ENCODE measurements around the gene TNS3.

The TNS3 gene

DNA sequence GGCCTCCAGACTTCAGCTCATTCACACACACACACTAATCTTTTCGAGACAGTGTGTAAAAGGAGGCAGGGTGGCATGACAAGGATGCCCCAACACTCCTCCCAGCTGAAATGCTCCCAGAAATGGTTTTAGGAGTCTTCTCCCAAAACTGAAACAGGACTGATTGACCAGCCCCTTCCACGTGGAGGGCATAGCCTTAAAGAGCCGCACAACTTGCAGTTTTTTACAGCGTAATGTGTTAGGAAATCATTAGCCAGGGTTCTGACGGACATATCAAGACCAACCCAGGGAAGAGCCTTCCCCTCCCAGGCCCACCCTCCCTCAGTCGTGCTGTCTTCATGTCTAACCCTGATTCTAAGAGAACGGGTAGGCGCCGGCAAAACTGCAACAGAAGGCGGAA is 224.6 kb downstream of the TNS3 start:
- Histone ChIP-seq H4K20me1 (ENCODE audit: control insufficient read depth, insufficient read depth, low read depth, low read length) (no peaks in the 10 kb centered on the region), H3F3A (ENCODE audit: control insufficient read depth, insufficient read depth) (no peaks in the 10 kb centered on the region), H3K9me3 (ENCODE audit: control insufficient read depth, insufficient read depth, low read length) (no peaks in the 10 kb centered on the region), H3K27me3 (ENCODE audit: control insufficient read depth, low read length) (no peaks in the 10 kb centered on the region), H3K9me2 (replicated peaks; ENCODE audit: control insufficient read depth, low read length) (no peaks in the 10 kb centered on the region), H3K36me3 (ENCODE audit: control insufficient read depth, low read length) (no peaks in the 10 kb centered on the region), H3K4me3 (ENCODE audit: low read length) (no peak overlapping the region), H3K27ac (ENCODE audit: low read depth, low read length) (no peak overlapping the region), H3K4me1 (ENCODE audit: control insufficient read depth, low read length) (no peaks in the 10 kb centered on the region), H3K4me2 (ENCODE audit: low read length) (no peak overlapping the region), H3K79me2 (ENCODE audit: control insufficient read depth, low read length) (no peaks in the 10 kb centered on the region)
- TF ChIP-seq, protein P1, sequence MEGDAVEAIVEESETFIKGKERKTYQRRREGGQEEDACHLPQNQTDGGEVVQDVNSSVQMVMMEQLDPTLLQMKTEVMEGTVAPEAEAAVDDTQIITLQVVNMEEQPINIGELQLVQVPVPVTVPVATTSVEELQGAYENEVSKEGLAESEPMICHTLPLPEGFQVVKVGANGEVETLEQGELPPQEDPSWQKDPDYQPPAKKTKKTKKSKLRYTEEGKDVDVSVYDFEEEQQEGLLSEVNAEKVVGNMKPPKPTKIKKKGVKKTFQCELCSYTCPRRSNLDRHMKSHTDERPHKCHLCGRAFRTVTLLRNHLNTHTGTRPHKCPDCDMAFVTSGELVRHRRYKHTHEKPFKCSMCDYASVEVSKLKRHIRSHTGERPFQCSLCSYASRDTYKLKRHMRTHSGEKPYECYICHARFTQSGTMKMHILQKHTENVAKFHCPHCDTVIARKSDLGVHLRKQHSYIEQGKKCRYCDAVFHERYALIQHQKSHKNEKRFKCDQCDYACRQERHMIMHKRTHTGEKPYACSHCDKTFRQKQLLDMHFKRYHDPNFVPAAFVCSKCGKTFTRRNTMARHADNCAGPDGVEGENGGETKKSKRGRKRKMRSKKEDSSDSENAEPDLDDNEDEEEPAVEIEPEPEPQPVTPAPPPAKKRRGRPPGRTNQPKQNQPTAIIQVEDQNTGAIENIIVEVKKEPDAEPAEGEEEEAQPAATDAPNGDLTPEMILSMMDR (IDR thresholded peaks at IDR 0.05; ENCODE audit: low read depth, low read length, poor library complexity, severe bottlenecking): no peak
- TF ChIP-seq EZH2phosphoT487 (IDR thresholded peaks at IDR 0.05; ENCODE audit: borderline replicate concordance, low read length): no peak

DNA sequence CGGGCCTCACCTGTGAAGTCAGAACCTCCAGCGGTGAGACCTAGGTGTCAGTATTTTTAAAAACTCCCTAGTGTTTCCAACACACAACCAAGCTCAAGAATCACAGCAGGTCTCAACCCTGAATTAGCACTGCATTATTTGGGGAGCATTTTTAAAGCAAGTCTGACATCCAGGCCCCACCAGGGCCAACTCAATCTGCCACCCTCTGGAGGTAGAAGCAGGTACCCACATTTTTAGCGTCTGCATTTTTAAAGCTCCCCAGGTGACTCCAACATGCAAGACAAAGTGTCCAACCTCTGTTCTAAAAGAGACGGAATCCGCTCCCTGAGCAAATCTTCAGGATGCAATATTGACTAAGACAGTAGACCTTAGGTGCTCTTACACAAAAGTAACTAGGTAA is 225.7 kb downstream of the TNS3 start:
- Histone ChIP-seq H3K4me1 (ENCODE audit: control insufficient read depth, low read length) (no peaks in the 10 kb centered on the region), H3K9me2 (replicated peaks; ENCODE audit: control insufficient read depth, low read length) (no peaks in the 10 kb centered on the region), H3K79me2 (ENCODE audit: control insufficient read depth, low read length) (no peaks in the 10 kb centered on the region), H3F3A (ENCODE audit: control insufficient read depth, insufficient read depth) (no peaks in the 10 kb centered on the region), H4K20me1 (ENCODE audit: control insufficient read depth, insufficient read depth, low read depth, low read length) (no peaks in the 10 kb centered on the region), H3K36me3 (ENCODE audit: control insufficient read depth, low read length) (no peaks in the 10 kb centered on the region), H3K4me3 (ENCODE audit: low read length) (no peak overlapping the region), H3K4me2 (ENCODE audit: low read length) (no peak overlapping the region), H3K27me3 (ENCODE audit: control insufficient read depth, low read length) (no peaks in the 10 kb centered on the region), H3K9me3 (ENCODE audit: control insufficient read depth, insufficient read depth, low read length) (no peaks in the 10 kb centered on the region), H3K27ac (ENCODE audit: low read depth, low read length) (no peak overlapping the region)
- no peak for TF ChIP-seq EZH2phosphoT487 (IDR thresholded peaks at IDR 0.05; ENCODE audit: borderline replicate concordance, low read length)

DNA sequence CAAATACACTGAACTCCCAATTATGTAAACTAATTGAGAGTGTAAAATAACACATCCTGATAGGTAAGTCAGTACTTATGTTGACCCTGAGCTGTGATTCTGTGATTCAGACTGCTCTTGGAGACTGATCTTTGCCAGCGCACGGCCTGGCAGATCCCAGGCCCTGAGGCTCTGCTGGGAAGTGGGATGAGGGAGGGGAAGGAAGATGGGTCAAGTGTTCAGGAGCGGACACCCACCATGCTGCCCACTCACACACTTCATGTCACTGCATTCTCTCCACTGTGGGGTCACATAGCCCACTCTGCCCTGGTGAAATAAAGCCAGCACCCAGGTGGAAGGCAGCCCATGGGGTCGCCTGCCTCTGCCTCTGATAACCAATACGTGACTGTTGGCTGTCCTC is 226.2 kb downstream of the TNS3 start:
- no peak overlapping the region for H3K4me3 ChIP-seq (ENCODE audit: low read length)
- no peaks in the 10 kb centered on the region for H3K9me3 ChIP-seq (ENCODE audit: control insufficient read depth, insufficient read depth, low read length)
- no peaks in the 10 kb centered on the region for H3K9me2 ChIP-seq (replicated peaks; ENCODE audit: control insufficient read depth, low read length)
- H3K79me2 ChIP-seq (ENCODE audit: control insufficient read depth, low read length): no peaks in the 10 kb centered on the region
- TF ChIP-seq, protein P1 (IDR thresholded peaks at IDR 0.05; ENCODE audit: low read depth, low read length, poor library complexity, severe bottlenecking): no peak
- no peak for TF ChIP-seq EZH2phosphoT487 (IDR thresholded peaks at IDR 0.05; ENCODE audit: borderline replicate concordance, low read length)
- no peaks in the 10 kb centered on the region for H3F3A ChIP-seq (ENCODE audit: control insufficient read depth, insufficient read depth)
- no peaks in the 10 kb centered on the region for H3K4me1 ChIP-seq (ENCODE audit: control insufficient read depth, low read length)
- no peak overlapping the region for H3K27ac ChIP-seq (ENCODE audit: low read depth, low read length)
- no peaks in the 10 kb centered on the region for H3K27me3 ChIP-seq (ENCODE audit: control insufficient read depth, low read length)
- H3K36me3 ChIP-seq (ENCODE audit: control insufficient read depth, low read length): no peaks in the 10 kb centered on the region
- H3K4me2 ChIP-seq (ENCODE audit: low read length): no peak overlapping the region
- H4K20me1 ChIP-seq (ENCODE audit: control insufficient read depth, insufficient read depth, low read depth, low read length): no peaks in the 10 kb centered on the region

DNA sequence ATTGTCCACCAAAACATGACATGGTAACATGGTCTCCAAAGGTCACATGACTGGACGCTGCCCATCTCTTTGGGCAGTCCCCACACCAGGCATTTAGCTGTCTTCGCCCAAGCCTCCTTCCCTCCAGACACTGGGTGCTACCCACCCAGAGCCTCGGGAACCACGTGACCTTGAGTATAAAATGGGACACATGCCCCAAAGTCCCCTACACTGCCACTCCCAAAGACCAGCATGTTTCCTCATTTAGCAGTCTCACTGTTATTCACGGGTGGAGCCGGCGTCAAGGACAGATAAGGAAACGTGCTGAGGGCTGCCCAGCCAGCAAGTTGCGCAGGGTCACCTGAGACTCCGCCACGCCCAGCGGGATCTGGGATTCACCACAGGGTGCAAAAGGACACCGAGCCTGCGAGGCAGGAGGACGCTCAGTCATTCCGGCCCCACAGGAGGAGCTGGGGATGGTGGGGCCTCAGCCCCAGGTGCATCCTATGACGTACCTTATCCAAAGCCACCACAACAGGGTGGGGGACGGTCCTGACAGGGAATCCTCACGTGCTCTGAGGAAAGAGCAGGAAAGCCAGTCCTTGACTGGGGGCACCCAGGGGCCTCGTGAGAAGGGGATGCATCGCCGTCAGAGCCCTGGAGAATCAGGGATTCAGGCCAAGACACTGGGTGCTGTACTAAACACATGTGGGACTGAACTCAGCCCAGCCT is 226.9 kb downstream of the TNS3 start:
- Histone ChIP-seq H3K79me2 (ENCODE audit: control insufficient read depth, low read length) (no peaks in the 10 kb centered on the region), H3K36me3 (ENCODE audit: control insufficient read depth, low read length) (no peaks in the 10 kb centered on the region), H3K9me3 (ENCODE audit: control insufficient read depth, insufficient read depth, low read length) (no peaks in the 10 kb centered on the region), H3K27me3 (ENCODE audit: control insufficient read depth, low read length) (no peaks in the 10 kb centered on the region), H3K4me1 (ENCODE audit: control insufficient read depth, low read length) (no peaks in the 10 kb centered on the region), H3F3A (ENCODE audit: control insufficient read depth, insufficient read depth) (no peaks in the 10 kb centered on the region), H3K9me2 (replicated peaks; ENCODE audit: control insufficient read depth, low read length) (no peaks in the 10 kb centered on the region), H4K20me1 (ENCODE audit: control insufficient read depth, insufficient read depth, low read depth, low read length) (no peaks in the 10 kb centered on the region), H3K4me2 (ENCODE audit: low read length) (no peak overlapping the region), H3K27ac (ENCODE audit: low read depth, low read length) (no peak overlapping the region), H3K4me3 (ENCODE audit: low read length) (no peak overlapping the region)
- TF ChIP-seq EZH2phosphoT487 (IDR thresholded peaks at IDR 0.05; ENCODE audit: borderline replicate concordance, low read length): no peak
- TF ChIP-seq, protein P1 (IDR thresholded peaks at IDR 0.05; ENCODE audit: low read depth, low read length, poor library complexity, severe bottlenecking): no peak

Measured in DOHH2 (cell line).